NAMALWA (cell line): ENCODE data around the gene HTT.

Source experiments
- DNase-seq: peaks from one replicate; pipeline ENCODE4 v3.0.0-alpha.2; 2015; ENCODE audit warnings: low spot score

Gene HTT

DNA sequence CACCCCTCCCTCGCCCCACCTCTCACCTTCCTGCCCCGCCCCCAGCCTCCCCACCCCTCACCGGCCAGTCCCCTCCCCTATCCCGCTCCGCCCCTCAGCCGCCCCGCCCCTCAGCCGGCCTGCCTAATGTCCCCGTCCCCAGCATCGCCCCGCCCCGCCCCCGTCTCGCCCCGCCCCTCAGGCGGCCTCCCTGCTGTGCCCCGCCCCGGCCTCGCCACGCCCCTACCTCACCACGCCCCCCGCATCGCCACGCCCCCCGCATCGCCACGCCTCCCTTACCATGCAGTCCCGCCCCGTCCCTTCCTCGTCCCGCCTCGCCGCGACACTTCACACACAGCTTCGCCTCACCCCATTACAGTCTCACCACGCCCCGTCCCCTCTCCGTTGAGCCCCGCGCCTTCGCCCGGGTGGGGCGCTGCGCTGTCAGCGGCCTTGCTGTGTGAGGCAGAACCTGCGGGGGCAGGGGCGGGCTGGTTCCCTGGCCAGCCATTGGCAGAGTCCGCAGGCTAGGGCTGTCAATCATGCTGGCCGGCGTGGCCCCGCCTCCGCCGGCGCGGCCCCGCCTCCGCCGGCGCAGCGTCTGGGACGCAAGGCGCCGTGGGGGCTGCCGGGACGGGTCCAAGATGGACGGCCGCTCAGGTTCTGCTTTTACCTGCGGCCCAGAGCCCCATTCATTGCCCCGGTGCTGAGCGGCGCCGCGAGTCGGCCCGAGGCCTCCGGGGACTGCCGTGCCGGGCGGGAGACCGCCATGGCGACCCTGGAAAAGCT, at the start of gene HTT, which contains the start of gene HTT-AS:
HTT (plus strand) TSS at position 604 of the 768 bp plus-strand sequence; CDS start at position 749, 145 bp downstream.
HTT-AS (minus strand) TSS at position 461 of the 768 bp plus-strand sequence.
- DNase-seq = peak; percentile 95

DNA sequence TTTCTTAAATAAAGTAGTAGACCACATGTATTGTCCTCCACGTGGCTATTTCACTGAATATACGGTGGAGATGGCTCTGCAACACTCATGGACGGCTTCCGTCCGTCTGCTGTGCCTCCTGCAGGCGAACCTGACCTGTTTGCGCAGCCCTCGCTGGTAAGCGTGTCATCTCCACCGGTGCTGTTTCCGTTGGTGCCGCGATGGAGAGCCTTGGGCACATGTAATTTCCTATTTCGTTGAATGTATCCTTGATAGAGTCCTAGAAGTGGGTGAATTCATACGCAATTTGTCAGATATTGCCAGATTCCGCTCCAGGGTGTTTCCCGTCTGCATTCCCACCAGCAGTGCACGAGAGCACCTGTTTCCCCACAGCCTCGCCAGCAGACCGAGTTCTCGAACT, 48.6 kb upstream of the HTT start:
- no peak for DNase-seq

DNA sequence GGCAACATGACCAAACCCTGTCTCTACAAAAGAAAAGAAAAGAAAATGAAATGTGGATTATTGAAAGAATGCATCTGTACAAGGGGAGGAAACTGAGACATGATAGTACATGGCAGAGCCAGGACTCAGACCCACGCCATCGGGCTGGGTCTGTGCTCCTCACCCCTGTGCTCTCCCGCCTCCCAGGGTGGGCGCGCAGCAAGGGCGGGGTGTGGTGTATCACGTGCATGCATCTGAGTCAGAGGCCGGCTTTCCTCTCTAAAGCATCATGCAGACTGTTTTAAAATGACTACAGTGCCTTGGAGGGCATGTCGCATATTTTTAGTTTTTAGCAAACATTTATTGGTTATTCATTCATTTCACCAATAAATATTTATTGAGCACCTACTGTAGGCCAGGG, 47.9 kb upstream of the HTT start:
- no peak for DNase-seq

DNA sequence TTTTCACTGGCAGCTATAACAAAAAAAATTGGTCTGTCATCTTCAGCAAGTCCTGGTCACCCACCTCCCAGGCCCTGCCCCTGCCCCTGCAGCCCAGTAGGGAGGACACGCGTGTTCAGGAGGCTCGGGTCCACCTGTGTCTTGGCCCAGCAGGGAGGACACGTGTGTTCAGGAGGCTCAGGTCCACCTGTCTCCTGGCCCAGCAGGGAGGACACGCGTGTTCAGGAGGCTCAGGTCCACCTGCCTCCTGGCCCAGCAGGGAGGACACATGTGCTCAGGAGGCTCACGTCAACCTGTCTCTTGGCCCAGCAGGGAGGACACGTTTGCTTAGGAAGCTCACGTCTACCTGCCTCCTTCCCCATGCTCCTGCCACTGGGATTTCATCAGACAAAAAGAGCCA, 45.0 kb upstream of the HTT start:
- no peak for DNase-seq

DNA sequence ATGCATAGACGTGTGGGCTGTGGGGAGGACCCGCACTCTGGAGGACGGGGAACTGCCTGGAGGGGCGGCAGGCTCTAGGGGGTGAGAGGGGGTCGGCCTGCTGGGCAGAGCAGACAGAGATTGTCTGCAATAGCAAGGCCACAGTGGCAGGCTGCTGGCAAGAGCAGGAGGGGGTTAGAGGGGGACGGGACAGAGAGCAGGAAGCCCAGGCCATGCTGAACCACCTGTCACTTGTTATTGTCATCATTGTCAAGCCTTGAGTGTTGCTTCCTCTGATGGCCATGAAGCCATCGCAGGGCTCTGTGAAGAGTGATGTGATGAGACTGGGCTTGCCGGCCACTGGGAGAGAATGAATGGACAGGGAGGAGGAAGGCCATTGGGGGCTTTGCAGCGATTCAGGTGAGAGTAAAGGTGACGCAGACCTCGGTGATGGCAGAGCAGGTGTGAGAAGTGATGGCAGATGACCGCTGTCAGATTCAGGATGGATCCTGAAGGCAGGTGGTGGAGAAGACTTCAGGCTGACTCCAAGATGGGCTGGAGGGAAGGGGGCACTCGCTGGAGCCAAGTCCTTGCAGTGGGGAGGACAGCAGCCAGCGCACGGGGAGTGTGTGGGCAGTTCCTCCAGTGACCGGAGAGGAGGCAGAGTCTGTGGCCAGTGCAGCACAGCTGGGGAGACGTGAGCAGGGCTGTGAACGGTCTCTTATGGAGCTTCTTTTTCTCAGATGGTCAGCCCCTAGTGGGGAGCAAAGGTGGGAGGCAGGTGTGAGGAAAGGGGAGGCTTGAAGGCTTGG, 43.7 kb upstream of the HTT start:
- DNase-seq = no peak

DNA sequence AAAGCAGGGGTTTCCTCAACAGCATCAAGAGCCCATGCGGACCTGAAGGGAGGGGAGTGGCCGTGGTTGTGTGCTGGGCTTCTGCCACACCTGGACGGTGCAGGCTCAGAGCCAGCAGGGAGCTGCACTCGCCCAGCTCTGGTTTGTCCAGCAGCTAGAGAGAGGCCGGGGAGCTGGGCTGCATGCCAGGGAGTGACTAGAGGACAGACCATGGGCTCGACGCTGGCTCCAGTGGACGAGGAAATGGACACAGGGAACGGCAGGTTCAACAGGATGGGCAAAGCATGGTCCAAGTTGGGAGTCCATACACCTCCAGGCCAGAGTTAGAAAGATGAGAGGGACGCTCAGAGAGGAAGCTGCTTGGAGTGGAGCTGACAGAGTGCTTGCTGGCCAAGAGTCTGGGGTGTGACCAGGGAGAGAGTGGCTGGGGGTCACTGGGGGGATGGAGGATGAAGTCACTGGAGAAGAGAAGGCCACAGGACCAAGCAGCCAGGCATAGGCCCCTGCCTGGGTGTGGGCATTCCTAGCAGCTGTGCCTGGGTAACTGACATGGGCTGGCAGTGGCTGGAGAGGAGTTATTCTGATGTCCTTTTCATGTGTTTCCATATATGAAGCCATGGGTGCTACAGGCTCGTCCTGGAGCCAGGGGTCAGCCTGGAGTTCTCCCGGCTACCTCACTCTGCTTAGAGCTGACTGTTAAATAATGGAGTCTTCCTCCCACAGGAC, 43.0 kb upstream of the HTT start:
- no peak for DNase-seq

DNA sequence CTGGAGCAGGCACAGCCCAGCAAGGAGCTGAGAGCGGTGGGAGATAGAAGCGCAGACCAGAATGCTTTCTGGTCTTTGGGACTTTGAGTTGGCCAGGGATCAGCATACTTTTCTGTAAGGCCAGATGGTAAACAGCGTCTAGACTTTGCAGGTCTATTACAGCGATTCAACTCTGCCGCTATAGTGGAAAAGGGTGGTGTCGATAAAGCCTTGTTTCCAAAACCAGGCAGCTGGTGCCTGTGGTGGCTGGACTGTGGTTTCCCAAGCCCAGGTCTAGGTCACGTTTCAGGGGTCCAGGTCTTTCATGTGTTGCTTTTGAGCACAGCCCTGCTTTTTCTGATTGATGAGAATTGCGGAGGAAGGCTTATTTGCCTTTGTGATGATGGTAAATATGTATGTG, 40.2 kb upstream of the HTT start:
- no peak for DNase-seq

DNA sequence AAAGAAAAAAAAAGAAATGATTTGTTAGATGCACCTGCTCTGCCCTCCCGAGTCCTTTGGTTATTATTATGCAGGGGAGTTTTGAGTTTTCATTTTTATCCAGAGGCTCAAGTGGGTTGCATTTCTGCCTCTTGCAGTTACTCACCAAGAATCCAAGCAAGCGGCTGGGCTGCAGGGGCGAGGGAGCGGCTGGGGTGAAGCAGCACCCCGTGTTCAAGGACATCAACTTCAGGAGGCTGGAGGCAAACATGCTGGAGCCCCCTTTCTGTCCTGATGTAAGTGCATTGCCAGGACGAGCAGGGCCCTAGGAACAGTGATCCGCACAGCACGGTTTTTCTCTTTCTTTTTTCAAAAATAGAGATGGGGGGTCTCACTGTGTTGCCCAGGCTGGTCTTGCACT, 39.2 kb upstream of the HTT start:
- no peak for DNase-seq

DNA sequence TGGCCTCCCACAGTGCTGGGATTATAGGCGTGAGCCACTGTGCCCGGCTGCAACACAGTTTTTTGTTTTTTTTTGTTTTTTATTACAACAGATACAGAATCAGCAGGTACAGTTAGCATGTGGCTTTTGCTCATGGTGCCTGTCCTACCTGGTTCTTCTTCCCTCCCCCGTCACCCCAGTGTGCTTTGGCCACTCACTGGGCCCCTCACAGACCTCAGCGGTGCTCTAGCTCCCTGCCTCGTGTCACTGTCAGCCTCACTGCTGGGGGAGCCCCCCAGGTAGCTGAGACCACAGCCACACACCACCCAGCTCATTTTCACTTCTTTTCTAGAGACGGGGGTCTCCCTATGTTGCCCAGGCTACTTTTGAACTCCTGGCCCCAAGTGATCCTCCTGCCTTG, 38.8 kb upstream of the HTT start:
- no peak for DNase-seq

DNA sequence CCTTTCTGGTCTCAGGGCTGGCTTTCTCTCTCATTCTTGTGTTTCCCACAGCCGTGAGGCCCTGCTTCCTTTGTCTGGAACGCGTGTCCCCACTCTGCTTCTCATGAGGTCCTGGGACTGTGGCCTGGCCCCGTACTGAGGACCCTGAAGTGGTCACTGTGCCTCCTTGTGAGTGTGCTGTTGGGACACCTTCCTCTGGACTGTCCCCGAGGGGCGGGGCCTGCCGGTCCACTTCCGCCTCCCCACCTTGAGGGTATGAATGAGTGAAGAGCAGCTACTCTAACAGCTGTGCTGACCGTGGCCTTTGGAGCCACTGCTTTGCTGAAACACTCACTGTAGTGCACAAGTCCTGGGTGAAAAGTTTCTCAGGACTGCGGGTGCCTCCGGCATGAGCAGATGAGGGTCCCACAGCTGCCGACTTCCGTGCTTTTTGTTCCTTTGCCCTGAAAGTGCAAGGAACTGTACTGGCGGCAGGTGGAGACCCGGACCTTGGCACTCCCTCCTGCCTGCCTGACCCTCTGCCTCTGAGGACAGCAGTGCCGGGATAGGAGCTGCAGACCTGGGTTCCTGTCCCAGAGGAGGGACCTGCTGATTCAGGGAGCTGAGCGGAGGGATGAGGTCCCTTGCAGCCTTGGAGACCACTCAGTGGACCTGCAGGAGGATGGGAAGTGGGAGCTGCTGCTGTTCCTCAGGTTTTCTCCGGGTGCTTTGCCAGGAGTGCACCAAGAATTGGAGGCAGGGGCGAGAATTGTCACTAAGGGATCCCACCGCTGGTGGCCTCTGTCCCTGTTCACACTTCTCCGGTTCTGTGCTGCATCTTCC, 38.1 kb upstream of the HTT start:
- DNase-seq = no peak

DNA sequence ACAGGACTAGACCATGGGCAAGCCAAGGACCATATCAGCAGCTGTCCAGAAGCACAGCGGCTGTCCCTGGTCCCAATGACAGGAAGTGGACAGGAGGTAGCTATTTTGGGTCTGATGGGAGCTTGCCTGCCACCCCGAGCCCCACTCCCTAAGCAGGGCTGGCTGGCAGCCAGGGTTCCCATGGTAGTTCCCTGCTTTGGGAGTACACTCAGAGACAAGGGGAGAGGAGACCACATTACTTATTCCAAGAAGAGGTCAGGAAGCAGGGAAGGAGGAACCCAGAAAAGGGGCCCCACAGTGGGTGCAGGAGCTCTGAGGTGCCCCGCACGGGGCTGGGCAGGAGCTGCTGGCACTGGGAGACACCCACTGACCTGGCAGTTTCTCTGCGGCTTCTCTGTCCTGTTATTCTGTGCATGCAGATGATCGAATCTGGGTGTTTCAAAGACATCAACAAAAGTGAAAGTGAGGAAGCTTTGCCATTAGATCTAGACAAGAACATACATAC, 36.5 kb upstream of the HTT start:
- DNase-seq = no peak

DNA sequence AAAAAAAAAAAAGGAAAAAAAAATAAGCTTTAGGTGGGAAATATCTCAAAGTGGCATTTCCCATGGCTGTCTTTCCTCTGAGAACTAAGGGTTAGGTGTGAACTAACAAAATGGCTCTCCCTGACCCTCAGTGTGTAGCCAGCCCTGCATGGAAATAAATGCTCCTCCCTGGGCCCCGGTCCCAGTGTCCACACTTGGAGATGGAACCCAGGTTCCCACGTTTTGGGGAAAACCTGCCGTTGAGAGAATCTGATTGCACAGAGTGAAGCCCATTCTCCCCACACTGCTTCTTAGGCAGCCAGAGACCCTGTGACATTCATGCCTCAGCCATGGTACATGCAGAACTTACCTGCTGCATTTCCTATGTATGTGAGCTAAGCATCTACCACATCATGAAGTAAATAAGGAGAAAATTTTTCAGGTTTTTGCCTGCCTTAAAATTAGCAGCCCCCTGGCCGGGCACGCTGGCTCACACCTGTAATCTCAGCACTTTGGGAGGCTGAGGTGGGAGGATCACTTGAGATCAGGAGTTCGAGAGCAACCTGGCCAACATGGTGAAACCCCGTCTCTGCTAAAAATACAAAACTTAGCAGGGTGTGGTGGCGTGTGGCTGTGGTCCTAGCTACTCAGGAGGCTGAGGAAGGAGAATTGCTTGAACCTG, 34.6 kb upstream of the HTT start:
- DNase-seq = no peak

DNA sequence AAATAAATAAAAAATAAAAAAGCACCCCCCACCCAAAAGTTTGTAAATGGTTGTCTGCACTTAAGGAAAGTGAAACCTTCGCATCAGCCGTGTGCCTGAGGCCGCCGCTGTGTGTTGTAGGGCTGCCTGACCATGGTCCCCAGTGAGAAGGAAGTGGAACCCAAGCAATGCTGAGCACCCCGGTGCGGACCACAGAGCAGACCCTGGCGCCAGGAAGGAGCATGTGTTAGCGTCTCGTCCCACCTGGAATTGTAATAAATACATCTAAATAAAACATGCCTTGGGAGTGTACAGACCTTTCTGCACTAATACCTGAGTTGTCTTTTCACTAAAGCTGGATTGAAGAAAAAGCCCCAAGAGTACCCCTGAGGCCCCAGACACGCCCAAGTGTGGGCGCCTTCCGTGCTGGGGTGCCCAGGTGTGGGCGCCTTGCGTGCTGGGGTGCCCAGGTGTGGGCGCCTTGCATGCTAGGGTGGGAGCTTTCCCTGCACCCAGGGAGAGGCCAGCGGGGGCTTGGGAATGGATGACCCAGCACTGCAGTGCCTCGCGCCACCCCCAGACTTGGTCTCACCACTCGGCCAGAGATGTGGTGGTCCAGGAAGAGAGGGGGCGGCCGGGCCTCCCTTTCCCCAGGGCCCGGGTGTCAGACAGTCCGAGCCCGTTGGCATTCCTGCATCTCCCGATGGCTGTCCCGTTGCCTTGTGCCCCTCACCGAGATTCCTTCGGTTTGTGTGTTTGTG, 33.9 kb upstream of the HTT start:
- peak; percentile 26 for DNase-seq

DNA sequence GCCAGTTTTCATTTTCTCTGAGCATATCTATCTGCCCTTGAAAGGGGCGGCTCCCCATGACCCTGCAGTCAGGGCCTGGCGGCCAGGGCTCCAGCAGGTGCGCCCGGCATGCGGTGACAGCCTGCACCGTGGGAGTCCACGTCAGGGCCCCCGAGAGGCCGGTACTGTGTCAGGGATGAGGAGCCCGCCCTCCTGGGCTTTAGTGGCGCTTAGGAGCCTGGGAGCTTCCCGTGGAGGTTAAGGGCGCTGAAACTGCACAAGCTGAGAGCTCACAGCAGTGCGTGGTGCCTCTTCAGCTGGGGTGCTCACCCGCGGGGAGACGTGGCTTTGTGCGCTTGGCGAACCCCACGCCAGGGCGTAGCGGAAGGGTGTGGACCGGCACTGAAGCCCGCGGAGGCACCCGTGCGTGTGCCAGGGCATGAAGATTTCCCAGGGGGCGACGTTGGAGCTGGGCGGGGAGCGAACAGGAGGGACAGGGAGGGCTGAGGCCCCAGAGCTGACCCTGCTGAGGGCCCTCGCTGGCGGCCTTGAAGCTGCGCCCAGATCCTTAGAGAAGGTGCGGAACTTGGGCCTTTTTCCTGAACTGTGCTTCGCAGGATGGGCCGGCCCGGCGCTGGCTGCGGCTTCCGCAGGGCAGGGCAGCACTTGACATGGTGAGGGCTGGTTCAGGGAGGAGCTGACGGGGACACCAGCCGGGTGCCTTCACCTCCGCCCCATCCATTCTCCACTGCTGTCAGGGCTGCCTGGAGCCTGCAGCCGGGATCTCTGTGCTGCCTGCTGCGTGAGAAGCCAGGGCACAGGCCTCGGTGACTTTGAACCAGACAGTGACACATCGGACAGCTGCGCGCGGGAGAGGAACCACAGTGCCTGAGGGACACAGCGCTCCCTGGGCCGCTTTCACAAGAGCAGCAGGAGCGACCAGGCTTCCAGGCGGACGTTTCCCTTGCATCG, 33.0 kb upstream of the HTT start:
- DNase-seq = no peak

DNA sequence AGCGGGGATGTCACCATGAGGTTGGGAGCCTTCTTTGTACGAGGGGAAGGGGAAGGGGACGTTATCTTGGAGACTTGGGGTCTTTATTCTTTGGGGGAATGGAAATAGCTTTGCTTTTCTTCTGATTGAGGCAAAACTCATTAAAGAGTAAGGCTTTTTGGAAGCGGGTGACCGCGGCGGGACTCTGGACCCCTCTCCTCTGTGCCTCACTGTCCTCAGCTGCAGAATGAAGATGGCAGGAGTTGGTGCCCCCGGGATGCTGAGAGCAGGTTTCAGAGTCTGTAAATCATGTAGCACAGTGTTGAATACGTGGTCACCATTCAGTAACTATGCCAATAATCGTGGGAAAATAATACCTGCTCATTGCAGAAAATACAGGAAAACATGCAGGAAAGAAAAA, 32.3 kb upstream of the HTT start:
- no peak for DNase-seq

DNA sequence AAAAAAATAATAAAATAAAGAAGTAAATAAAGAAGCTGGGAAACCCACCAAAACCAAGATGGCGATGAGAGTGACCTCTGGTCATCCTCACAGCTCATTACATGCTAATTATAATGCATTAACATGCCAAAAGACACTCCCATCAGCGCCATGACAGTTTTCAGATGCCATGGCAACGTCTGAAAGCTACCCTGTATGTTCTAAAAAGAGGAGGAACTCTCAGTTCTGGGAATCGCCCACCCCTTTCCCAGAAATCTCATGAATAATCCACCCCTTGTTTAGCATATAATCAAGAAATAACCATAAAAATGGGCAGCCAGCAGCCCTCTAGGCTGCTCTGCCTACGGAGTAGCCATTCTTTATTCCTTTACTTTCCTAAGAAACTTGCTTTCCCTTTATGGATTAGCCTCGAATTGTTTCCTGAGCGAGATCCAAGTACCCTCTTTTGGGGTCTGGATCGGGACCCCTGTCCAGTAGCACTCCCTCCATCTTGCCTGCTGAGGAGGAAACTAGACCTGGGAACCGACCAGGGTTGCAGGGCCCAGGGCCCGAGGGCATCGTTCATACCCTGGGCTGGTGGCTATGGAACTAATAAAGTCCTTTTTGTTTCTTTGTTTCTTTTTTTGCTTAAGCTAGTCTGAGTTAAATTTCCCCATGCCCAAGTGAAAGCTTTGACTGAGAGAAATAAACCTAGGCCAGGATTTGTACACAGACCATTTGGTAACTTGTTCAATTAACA, 31.0 kb upstream of the HTT start:
- DNase-seq = no peak

DNA sequence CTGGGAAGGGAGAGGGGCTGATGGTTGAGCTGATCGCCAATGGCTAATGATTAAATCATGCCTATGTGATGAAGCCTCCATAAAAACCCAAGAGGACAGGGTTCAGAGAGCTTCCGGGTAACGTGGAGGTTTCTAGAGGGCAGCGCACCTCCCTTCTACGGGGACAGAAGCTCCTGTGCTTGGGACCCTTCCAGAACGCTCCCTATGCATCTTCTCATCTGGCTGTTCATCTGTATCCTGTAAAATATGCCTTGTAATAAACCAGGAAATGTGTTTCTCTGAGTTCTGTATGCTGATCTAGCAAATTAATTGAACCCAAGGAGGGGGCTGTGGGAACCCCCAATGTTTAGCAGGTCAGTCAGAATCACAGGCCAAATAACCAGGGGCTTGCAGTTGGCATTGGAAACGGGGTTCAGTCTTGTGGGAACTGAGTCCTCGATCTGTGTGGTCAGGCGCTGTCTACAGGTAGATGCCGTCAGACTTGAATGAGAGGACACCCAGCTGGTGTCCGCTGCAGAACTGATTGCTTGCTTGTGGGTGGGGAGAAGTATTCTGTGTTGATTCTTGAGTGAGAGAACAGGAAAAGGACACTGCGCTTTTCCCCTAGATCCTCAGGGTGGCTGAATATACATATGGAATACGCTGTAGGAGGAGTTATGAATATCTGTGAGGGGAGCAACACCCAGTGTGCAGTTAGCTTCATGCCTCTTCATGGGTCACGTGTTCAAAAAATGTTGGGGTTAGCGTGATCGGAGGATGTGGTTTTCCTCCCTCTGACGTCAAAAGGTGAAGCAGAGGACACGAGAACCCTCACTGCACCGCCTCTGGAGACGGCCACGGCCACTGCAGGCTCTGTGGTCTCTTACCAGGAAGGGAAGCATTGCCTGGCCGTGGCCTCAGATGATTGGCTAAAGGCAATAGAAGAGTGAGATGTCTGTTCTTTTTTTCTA, 29.3 kb upstream of the HTT start:
- DNase-seq = peak; percentile 26
